Stimulated activated CD8-positive, alpha-beta memory T cell treated with anti-CD3 and anti-CD28 coated beads, Interleukin-7, amount 100 ng/mL, for 48 hours (primary cell): ENCODE measurements around the gene MAP1LC3B.

Experiments
- DNase-seq, 2 donors: peaks; one replicate each; pipeline ENCODE4 v3.0.0-alpha.2; 2020; ENCODE audit warnings: low read depth in 1 of 2; ENCODE audit errors: extremely low read depth in 1 of 2

MAP1LC3B gene

DNA sequence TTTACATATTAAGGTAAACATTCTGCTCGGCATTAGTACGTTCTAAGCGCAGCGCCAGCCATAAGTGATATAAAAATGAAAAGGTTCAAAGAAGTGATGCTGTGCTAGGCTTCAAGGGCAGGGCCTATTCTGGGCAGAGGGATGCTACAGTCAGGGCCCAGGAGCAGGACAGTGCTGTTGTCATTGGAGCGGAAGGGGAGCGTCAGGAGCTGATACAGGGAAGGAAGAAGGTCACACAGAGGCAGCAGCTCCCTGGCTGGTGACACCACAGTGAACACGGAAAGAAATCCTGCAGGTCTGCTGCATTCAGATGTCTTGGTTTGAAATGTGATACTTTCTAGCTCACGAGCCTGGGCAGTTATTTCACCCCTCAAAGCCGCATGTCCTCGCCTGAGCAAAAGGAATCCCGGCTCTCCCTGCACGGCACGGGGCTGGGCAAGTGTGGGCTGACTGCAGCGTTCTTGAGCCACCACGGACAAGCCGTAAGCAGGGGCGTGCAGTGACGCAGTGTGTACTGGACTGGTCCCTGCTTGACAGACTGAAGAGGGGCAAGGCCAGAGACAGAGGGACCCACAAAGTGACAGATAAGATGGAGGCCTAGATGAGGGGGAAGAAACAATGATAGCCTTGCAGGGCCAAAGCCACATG is 59.6 kb downstream of the MAP1LC3B start:
- no peak for DNase-seq

GRCh38 chr16:87453326-87453725 is 61.2 kb downstream of the MAP1LC3B start:
- DNase-seq = no peak
